Osteocyte (in vitro differentiated cells): ENCODE measurements around the gene MGLL. TPM values are rescaled to one million over a fixed set of nuclear protein-coding genes. Genes with fewer than 3 reads are reported as not detected.

ENCODE experiments used
- DNase-seq: peaks from one replicate; pipeline ENCODE4 v3.0.0; 2021; ENCODE audit warnings: mixed read lengths; ENCODE audit not compliant: unreplicated experiment; ENCODE audit errors: extremely low spot score
- H3K27ac Mint-ChIP-seq: one replicate; pipeline ENCODE4 v1.8.0; 2021; ENCODE audit warnings: mild to moderate bottlenecking, mixed read lengths; ENCODE audit not compliant: unreplicated experiment
- H3K27me3 Mint-ChIP-seq: one replicate; pipeline ENCODE4 v1.8.0; 2021; ENCODE audit warnings: mixed read lengths; ENCODE audit not compliant: unreplicated experiment
- H3K36me3 Mint-ChIP-seq: one replicate; pipeline ENCODE4 v1.8.0; 2021; ENCODE audit warnings: mixed read lengths; ENCODE audit not compliant: unreplicated experiment
- H3K4me1 Mint-ChIP-seq: one replicate; pipeline ENCODE4 v1.8.0; 2021; ENCODE audit warnings: mixed read lengths; ENCODE audit not compliant: unreplicated experiment
- H3K4me3 Mint-ChIP-seq: one replicate; pipeline ENCODE4 v1.8.0; 2021; ENCODE audit warnings: mild to moderate bottlenecking, moderate library complexity, mixed read lengths; ENCODE audit not compliant: unreplicated experiment
- H3K9me3 Mint-ChIP-seq: one replicate; pipeline ENCODE4 v1.8.0; 2021; ENCODE audit warnings: mixed read lengths; ENCODE audit not compliant: unreplicated experiment
- CTCF ChIP-seq: fragments of 200-600 bp; sonication (generic); IDR thresholded peaks from 2 replicates; pipeline ENCODE4 v1.5.0; 2021; ENCODE audit warnings: antibody characterized with exemption, mild to moderate bottlenecking, moderate library complexity
- total RNA-seq: library from RNA; stranded (reverse); gene quantifications from 2 replicates; pipeline ENCODE4 v1.2.1, GENCODE V29; 2021

MGLL gene
- total RNA-seq, 1 donor from 2014 or later: 112 TPM

GRCh38 chr3:127665586-127665985 lies 156.7 kb downstream of the MGLL start:
- H3K4me3 Mint-ChIP-seq: no peak overlapping the region
- H3K9me3 Mint-ChIP-seq: no peaks in the 10 kb centered on the region
- H3K27me3 Mint-ChIP-seq: no peaks in the 10 kb centered on the region
- DNase-seq: peak; percentile 49
- H3K4me1 Mint-ChIP-seq: peaks cover 18% of the 10 kb centered on the region
- no peaks in the 10 kb centered on the region for H3K36me3 Mint-ChIP-seq
- TF ChIP-seq CTCF: no peak
- H3K27ac Mint-ChIP-seq: no peak overlapping the region

- TF ChIP-seq CTCF: no peak
- no peak for DNase-seq
Measured at GRCh38 chr3:127665165-127665564, 157.2 kb downstream of the MGLL start.

GRCh38 chr3:127663151-127663550 lies 159.2 kb downstream of the MGLL start:
- no peak overlapping the region for H3K27ac Mint-ChIP-seq
- no peaks in the 10 kb centered on the region for H3K27me3 Mint-ChIP-seq
- H3K36me3 Mint-ChIP-seq: no peaks in the 10 kb centered on the region
- TF ChIP-seq CTCF: no peak
- peaks cover 39% of the 10 kb centered on the region for H3K4me1 Mint-ChIP-seq
- H3K4me3 Mint-ChIP-seq: no peak overlapping the region
- no peak for DNase-seq
- no peaks in the 10 kb centered on the region for H3K9me3 Mint-ChIP-seq

More at GRCh38 chr3:127665165-127665564, 157.2 kb downstream of the MGLL start:
- Mint-ChIP-seq H3K4me1 (peaks cover 21% of the 10 kb centered on the region), H3K27me3 (no peaks in the 10 kb centered on the region), H3K36me3 (no peaks in the 10 kb centered on the region), H3K9me3 (no peaks in the 10 kb centered on the region), H3K4me3 (no peak overlapping the region), H3K27ac (no peak overlapping the region)

- H3K36me3 Mint-ChIP-seq: no peaks in the 10 kb centered on the region
- TF ChIP-seq CTCF: no peak
- no peak overlapping the region for H3K4me3 Mint-ChIP-seq
- no peaks in the 10 kb centered on the region for H3K27me3 Mint-ChIP-seq
- no peak overlapping the region for H3K27ac Mint-ChIP-seq
- no peak for DNase-seq
- peaks cover 50% of the 10 kb centered on the region for H3K4me1 Mint-ChIP-seq
- no peaks in the 10 kb centered on the region for H3K9me3 Mint-ChIP-seq
Measured at GRCh38 chr3:127662001-127662469, 160.3 kb downstream of the MGLL start.

- no peak for DNase-seq
- Mint-ChIP-seq H3K4me3 (no peak overlapping the region), H3K27me3 (no peaks in the 10 kb centered on the region), H3K36me3 (no peaks in the 10 kb centered on the region), H3K4me1 (peaks cover 50% of the 10 kb centered on the region), H3K27ac (no peak overlapping the region), H3K9me3 (no peaks in the 10 kb centered on the region)
- TF ChIP-seq CTCF: no peak
Measured at GRCh38 chr3:127661600-127661999, 160.7 kb downstream of the MGLL start.
